Inflammatory macrophage treated with lipopolysaccharide for 1 hour (primary cell): ENCODE measurements around the gene SPPL3.

ENCODE experiments used
- DNase-seq, 2 donors: peaks; one replicate each; pipeline ENCODE4 v3.0.0-alpha.2; 2020 to 2022

SPPL3 gene

GRCh38 chr12:120872487-120872886, 31.7 kb downstream of the SPPL3 start:
- no peak for DNase-seq

- no peak for DNase-seq
Measured at GRCh38 chr12:120870415-120870814, 33.7 kb downstream of the SPPL3 start.

- no peak for DNase-seq
Measured at GRCh38 chr12:120869376-120869775, 34.8 kb downstream of the SPPL3 start.

GRCh38 chr12:120866108-120866507, 38.0 kb downstream of the SPPL3 start:
- DNase-seq = no peak

GRCh38 chr12:120865098-120865497, 39.1 kb downstream of the SPPL3 start:
- DNase-seq = peak in 1 of 2 donors; percentile 25

GRCh38 chr12:120862664-120863063, 41.5 kb downstream of the SPPL3 start:
- DNase-seq = no peak

GRCh38 chr12:120861074-120861795, 42.9 kb downstream of the SPPL3 start:
- no peak for DNase-seq

- DNase-seq = no peak
Measured at GRCh38 chr12:120858306-120859088, 45.7 kb downstream of the SPPL3 start.

- peak; percentile 29 to 62 for DNase-seq
Measured at GRCh38 chr12:120856980-120857379, 47.2 kb downstream of the SPPL3 start.

GRCh38 chr12:120855823-120856588, 48.2 kb downstream of the SPPL3 start:
- DNase-seq = no peak

- no peak for DNase-seq
Measured at GRCh38 chr12:120854804-120855203, 49.4 kb downstream of the SPPL3 start.

- DNase-seq = peak in 1 of 2 donors; percentile 32
Measured at GRCh38 chr12:120853188-120853587, 51.0 kb downstream of the SPPL3 start.

GRCh38 chr12:120851944-120852343, 52.2 kb downstream of the SPPL3 start:
- no peak for DNase-seq

GRCh38 chr12:120851444-120851843, 52.7 kb downstream of the SPPL3 start:
- DNase-seq = peak; percentile 30 to 50

GRCh38 chr12:120849765-120850164, 54.4 kb downstream of the SPPL3 start:
- peak in 1 of 2 donors; percentile 26 for DNase-seq

GRCh38 chr12:120847814-120848213, 56.3 kb downstream of the SPPL3 start:
- DNase-seq = peak in 1 of 2 donors; percentile 27

- DNase-seq = no peak
Measured at GRCh38 chr12:120847392-120847791, 56.8 kb downstream of the SPPL3 start.

GRCh38 chr12:120846721-120847120, 57.4 kb downstream of the SPPL3 start:
- DNase-seq = no peak

- no peak for DNase-seq
Measured at GRCh38 chr12:120845696-120846095, 58.5 kb downstream of the SPPL3 start.

- DNase-seq = no peak
Measured at GRCh38 chr12:120844768-120845449, 59.2 kb downstream of the SPPL3 start.

- no peak for DNase-seq
Measured at GRCh38 chr12:120844297-120844696, 59.9 kb downstream of the SPPL3 start.

- no peak for DNase-seq
Measured at GRCh38 chr12:120843472-120843871, 60.7 kb downstream of the SPPL3 start.

- no peak for DNase-seq
Measured at GRCh38 chr12:120842595-120842994, 61.6 kb downstream of the SPPL3 start.
